Measurements from ENCODE around the gene SEMA5A.

DNA sequence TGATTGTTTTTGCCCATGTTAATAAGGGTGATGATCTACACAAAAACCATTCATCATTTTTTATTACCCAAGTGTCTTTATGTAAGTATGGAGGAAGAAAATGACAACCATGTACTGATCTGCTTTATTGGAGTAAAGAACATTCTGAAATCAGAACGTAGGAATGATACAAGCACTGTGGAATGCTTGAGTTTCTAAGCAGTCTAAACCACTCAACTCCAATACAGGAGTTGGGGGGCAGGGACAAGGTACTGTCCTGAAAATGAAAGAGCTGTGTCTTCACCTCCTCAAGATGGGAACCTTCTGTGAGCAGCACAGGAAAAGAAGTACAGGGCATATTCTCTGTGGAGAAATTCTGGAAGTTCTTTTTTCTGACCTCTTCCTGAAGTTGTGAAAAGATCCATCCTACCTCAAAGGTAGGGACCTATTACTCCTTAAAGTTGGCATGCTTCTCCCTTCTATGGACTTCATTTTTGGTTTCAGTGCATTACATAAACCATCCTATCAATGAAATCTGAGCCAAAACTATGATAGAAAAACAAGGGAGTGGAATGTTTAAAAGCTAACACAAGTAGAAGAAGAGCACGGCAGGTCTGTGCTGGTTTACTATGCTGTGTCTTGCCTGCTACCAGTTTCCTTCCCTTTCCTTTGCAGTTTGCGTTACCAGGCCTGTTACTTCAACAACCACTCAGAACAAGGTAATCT is 202.6 kb downstream of the SEMA5A start:
- TF ChIP-seq ZNF335 (tag by site-specific recombination; conservative IDR thresholded peaks at IDR 0.05) (no peak), ZNF416 (tag by site-specific recombination; IDR thresholded peaks at IDR 0.05) (no peak)
